Measurements from ENCODE around the gene GYS2. TPM values are rescaled to one million over a fixed set of nuclear protein-coding genes. Genes with fewer than 3 reads are reported as not detected.

Gene GYS2
- total RNA-seq, 1 experiment from 2014 or later = not detected

- Histone ChIP-seq H3K4me1 (ENCODE audit: control insufficient read depth, insufficient read depth, low read length) (no peaks in the 10 kb centered on the region), H3K36me3 (ENCODE audit: control insufficient read depth, insufficient read depth, low read length) (no peaks in the 10 kb centered on the region), H3K27me3 (ENCODE audit: control insufficient read depth, insufficient read depth, low read length) (no peaks in the 10 kb centered on the region; the same call in 1 of the 2 replicates), H3K4me3 (ENCODE audit: low read depth in 2 of 2, low read length in 2 of 2) (no peak overlapping the region), H3K9me3 (ENCODE audit: control insufficient read depth, insufficient read depth, low read depth, low read length) (no peaks in the 10 kb centered on the region), H3K27ac (ENCODE audit: low read length) (no peak overlapping the region)
- POLR2A ChIA-PET = no interaction called here
- no TSS peak for BruUV-seq (replicated peaks)
- DNase-seq (ENCODE audit: low read depth, low spot score) (no peak), ATAC-seq (no peak)
- CTCF ChIA-PET = no interaction called here
- intact Hi-C loops (cut with micrococcal nuclease; ENCODE audit: unreplicated experiment) (no loop called here), in situ Hi-C loops (cut with HindIII; ENCODE audit: low pct_unique_long_range_greater_than_20kb, low sequenced_read_pairs) (no loop called here)
- TF ChIP-seq POLR2AphosphoS5 (IDR thresholded peaks at IDR 0.05; ENCODE audit: low read depth, low read length) = no peak
- TF ChIP-seq, protein P1, sequence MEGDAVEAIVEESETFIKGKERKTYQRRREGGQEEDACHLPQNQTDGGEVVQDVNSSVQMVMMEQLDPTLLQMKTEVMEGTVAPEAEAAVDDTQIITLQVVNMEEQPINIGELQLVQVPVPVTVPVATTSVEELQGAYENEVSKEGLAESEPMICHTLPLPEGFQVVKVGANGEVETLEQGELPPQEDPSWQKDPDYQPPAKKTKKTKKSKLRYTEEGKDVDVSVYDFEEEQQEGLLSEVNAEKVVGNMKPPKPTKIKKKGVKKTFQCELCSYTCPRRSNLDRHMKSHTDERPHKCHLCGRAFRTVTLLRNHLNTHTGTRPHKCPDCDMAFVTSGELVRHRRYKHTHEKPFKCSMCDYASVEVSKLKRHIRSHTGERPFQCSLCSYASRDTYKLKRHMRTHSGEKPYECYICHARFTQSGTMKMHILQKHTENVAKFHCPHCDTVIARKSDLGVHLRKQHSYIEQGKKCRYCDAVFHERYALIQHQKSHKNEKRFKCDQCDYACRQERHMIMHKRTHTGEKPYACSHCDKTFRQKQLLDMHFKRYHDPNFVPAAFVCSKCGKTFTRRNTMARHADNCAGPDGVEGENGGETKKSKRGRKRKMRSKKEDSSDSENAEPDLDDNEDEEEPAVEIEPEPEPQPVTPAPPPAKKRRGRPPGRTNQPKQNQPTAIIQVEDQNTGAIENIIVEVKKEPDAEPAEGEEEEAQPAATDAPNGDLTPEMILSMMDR (IDR thresholded peaks at IDR 0.05) = no peak
- no peak for TF ChIP-seq SIN3A (IDR thresholded peaks at IDR 0.05; ENCODE audit: borderline replicate concordance, insufficient read depth, low read depth, low read length)
- no peak for TF ChIP-seq TCF7L2 (IDR thresholded peaks at IDR 0.05; ENCODE audit: low read depth, low read length)
- TF ChIP-seq, protein P2, sequence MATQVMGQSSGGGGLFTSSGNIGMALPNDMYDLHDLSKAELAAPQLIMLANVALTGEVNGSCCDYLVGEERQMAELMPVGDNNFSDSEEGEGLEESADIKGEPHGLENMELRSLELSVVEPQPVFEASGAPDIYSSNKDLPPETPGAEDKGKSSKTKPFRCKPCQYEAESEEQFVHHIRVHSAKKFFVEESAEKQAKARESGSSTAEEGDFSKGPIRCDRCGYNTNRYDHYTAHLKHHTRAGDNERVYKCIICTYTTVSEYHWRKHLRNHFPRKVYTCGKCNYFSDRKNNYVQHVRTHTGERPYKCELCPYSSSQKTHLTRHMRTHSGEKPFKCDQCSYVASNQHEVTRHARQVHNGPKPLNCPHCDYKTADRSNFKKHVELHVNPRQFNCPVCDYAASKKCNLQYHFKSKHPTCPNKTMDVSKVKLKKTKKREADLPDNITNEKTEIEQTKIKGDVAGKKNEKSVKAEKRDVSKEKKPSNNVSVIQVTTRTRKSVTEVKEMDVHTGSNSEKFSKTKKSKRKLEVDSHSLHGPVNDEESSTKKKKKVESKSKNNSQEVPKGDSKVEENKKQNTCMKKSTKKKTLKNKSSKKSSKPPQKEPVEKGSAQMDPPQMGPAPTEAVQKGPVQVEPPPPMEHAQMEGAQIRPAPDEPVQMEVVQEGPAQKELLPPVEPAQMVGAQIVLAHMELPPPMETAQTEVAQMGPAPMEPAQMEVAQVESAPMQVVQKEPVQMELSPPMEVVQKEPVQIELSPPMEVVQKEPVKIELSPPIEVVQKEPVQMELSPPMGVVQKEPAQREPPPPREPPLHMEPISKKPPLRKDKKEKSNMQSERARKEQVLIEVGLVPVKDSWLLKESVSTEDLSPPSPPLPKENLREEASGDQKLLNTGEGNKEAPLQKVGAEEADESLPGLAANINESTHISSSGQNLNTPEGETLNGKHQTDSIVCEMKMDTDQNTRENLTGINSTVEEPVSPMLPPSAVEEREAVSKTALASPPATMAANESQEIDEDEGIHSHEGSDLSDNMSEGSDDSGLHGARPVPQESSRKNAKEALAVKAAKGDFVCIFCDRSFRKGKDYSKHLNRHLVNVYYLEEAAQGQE (IDR thresholded peaks at IDR 0.05; ENCODE audit: insufficient read depth in 1 of 2, low read depth in 2 of 2, low read length in 1 of 2) = no peak
Observed at GRCh38 chr12:21614506-21614905, 9.9 kb upstream of the GYS2 start.

DNA sequence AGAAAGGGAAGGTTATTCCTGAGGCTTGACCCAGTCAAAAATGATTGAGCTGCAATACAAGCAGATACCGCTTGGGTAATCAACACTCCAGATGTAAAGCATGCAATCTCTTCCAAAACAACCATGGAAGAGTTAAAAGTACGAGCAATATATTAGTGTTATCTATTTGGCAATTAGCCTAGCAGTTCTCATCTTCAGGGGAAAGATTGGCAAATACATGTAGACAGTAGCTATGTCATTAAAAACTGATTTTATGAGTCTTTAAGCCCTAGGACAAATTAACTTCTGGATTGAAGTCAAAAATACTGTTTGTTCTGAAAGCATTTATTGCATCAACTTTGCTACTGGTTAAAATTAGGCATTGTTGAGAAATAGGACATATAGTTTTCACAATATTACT lies 9.3 kb upstream of the GYS2 start:
- CTCF ChIA-PET = no interaction called here
- Histone ChIP-seq H3K4me3 (ENCODE audit: low read depth in 2 of 2, low read length in 2 of 2) (no peak overlapping the region), H3K36me3 (ENCODE audit: control insufficient read depth, insufficient read depth, low read length) (no peaks in the 10 kb centered on the region), H3K4me1 (ENCODE audit: control insufficient read depth, insufficient read depth, low read length) (no peaks in the 10 kb centered on the region), H3K27ac (ENCODE audit: low read length) (no peak overlapping the region), H3K27me3 (ENCODE audit: control insufficient read depth, insufficient read depth, low read length) (no peaks in the 10 kb centered on the region; the same call in 1 of the 2 replicates), H3K9me3 (ENCODE audit: control insufficient read depth, insufficient read depth, low read depth, low read length) (no peaks in the 10 kb centered on the region)
- intact Hi-C loops (cut with micrococcal nuclease; ENCODE audit: unreplicated experiment) (no loop called here), in situ Hi-C loops (cut with HindIII; ENCODE audit: low pct_unique_long_range_greater_than_20kb, low sequenced_read_pairs) (no loop called here)
- no TSS peak for BruUV-seq (replicated peaks)
- POLR2A ChIA-PET = no interaction called here
- no peak for TF ChIP-seq TCF7L2 (IDR thresholded peaks at IDR 0.05; ENCODE audit: low read depth, low read length)
- TF ChIP-seq, protein P1 (IDR thresholded peaks at IDR 0.05) = no peak
- TF ChIP-seq, protein P2 (IDR thresholded peaks at IDR 0.05; ENCODE audit: insufficient read depth in 1 of 2, low read depth in 2 of 2, low read length in 1 of 2) = no peak
- no peak for TF ChIP-seq POLR2AphosphoS5 (IDR thresholded peaks at IDR 0.05; ENCODE audit: low read depth, low read length)
- no peak for TF ChIP-seq SIN3A (IDR thresholded peaks at IDR 0.05; ENCODE audit: borderline replicate concordance, insufficient read depth, low read depth, low read length)
- DNase-seq (ENCODE audit: low read depth, low spot score) = no peak
- no peak for ATAC-seq
